ENCODE measurements around the gene SLC17A7. TPM values are rescaled to one million over a fixed set of nuclear protein-coding genes. Genes with fewer than 3 reads are reported as not detected.

SLC17A7 gene
- total and polyA plus RNA-seq, 2 donors (not counting 1 experiment from before 2014, with no cell fraction given): 0.60 to 0.89 TPM

DNA sequence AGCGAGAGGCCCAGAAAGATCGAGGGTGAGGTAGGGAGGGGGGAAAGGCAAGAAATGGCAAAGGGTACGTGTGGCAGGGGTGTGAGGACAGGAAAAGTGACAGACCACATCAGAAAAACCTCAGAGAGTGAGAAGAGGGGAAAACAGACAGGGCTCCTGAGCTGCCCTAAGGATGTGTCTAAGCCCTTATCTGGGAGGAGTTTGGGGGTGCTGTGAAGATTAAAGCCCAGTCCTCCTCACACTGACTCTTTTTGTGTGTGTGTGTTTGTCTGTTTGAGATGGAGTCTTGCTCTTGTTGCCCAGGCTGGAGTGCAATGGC lies 17.4 kb downstream of the SLC17A7 start:
- H3K4me1 Mint-ChIP-seq: peaks cover 68% of the 10 kb centered on the region
- ChIA-PET POLR2A (interaction anchor here (0.6 to 1.0 kb wide), 2 partner anchors 16 to 21 kb away, joined by 3 read pairs; no protein-coding TSS in a partner anchor), CTCF (interaction anchor here (0.9 to 1.4 kb wide), 2 partner anchors 10 to 32 kb away, joined by 3 read pairs; no protein-coding TSS in a partner anchor)
- 17% methylated on average over 2 of the region's 3 CpGs for WGBS (ENCODE audit: insufficient coverage)
- peak overlapping the region; percentile 36 for H3K4me3 Mint-ChIP-seq
- H3K27me3 ChIP-seq (replicated peaks in 1 of 4; ENCODE audit: control extremely low read depth in 1 of 4, control insufficient read depth in 3 of 4, insufficient read depth in 4 of 4, low read length in 3 of 4): peaks cover 0 to 98% (median 84%) of the 10 kb centered on the region in 4 experiments
- no peaks in the 10 kb centered on the region for H3K79me2 ChIP-seq (ENCODE audit: control insufficient read depth, insufficient read depth, low read length)
- no peaks in the 10 kb centered on the region for H3K9me3 Mint-ChIP-seq (ENCODE audit: insufficient read depth)
- H3K4me3 ChIP-seq (ENCODE audit: control extremely low read depth in 1 of 5, extremely low read depth in 1 of 5, insufficient read depth in 1 of 5, low read depth in 2 of 5, low read length in 4 of 5): no peak overlapping the region
- peaks cover 67 to 70% of the 10 kb centered on the region in 2 donors for H3K4me1 ChIP-seq (ENCODE audit: control insufficient read depth in 2 of 2, insufficient read depth in 2 of 2, low read length in 2 of 2)
- no peaks in the 10 kb centered on the region for H4K20me1 ChIP-seq (ENCODE audit: control insufficient read depth, insufficient read depth, low read length, poor library complexity, severe bottlenecking)
- ATAC-seq (ENCODE audit: low read depth) (no peak), DNase-seq (no peak)
- peaks cover 0 to 50% (median 0%) of the 10 kb centered on the region in 3 donors for H3K9me3 ChIP-seq (ENCODE audit: control extremely low read depth in 1 of 3, control insufficient read depth in 2 of 3, insufficient read depth in 1 of 3, low read length in 2 of 3)
- H2AFZ ChIP-seq (ENCODE audit: insufficient read depth, low read depth, low read length, poor library complexity, severe bottlenecking): no peak overlapping the region
- no peak overlapping the region for H3K27ac ChIP-seq (ENCODE audit: low read length in 2 of 2)
- H3K36me3 ChIP-seq (replicated peaks in 1 of 2; ENCODE audit: control extremely low read depth in 1 of 2, control insufficient read depth in 1 of 2, extremely low read depth in 1 of 2, insufficient read depth in 2 of 2, low read length in 1 of 2): no peaks in the 10 kb centered on the region
- intact Hi-C loops (cut with micrococcal nuclease): loop anchor here (2.0 kb wide), 1 partner anchor 15 kb away; no protein-coding TSS in a partner anchor
- no peak overlapping the region for H3K27ac Mint-ChIP-seq
- no peak overlapping the region for H3K4me2 ChIP-seq (replicated peaks; ENCODE audit: low read depth, low read length, poor library complexity, severe bottlenecking)
- TF ChIP-seq, protein P1, sequence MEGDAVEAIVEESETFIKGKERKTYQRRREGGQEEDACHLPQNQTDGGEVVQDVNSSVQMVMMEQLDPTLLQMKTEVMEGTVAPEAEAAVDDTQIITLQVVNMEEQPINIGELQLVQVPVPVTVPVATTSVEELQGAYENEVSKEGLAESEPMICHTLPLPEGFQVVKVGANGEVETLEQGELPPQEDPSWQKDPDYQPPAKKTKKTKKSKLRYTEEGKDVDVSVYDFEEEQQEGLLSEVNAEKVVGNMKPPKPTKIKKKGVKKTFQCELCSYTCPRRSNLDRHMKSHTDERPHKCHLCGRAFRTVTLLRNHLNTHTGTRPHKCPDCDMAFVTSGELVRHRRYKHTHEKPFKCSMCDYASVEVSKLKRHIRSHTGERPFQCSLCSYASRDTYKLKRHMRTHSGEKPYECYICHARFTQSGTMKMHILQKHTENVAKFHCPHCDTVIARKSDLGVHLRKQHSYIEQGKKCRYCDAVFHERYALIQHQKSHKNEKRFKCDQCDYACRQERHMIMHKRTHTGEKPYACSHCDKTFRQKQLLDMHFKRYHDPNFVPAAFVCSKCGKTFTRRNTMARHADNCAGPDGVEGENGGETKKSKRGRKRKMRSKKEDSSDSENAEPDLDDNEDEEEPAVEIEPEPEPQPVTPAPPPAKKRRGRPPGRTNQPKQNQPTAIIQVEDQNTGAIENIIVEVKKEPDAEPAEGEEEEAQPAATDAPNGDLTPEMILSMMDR (IDR thresholded peaks at IDR 0.05): no peak
- no peak for TF ChIP-seq EZH2 (IDR thresholded peaks at IDR 0.05; ENCODE audit: borderline replicate concordance, insufficient read depth, low read depth, low read length, poor library complexity, severe bottlenecking)
- H3K27me3 Mint-ChIP-seq: peaks cover 89% of the 10 kb centered on the region
- no peak overlapping the region for H3K9ac ChIP-seq (ENCODE audit: low read length)
